GM19351 (cell line): Measurements from ENCODE around the gene CRYBB2.
"Not testable (repeated sequence)": the region's sequence is repeated elsewhere in the genome, so short reads cannot be mapped to it uniquely, and the experiment has no call there.

Experiments
- ATAC-seq: cut with Tn5 transposase; IDR thresholded peaks from one replicate; pipeline ENCODE4 v1.9.1; 2021; ENCODE audit warnings: mild to moderate bottlenecking, moderate library complexity; ENCODE audit not compliant: unreplicated experiment

The CRYBB2 gene, protein sequence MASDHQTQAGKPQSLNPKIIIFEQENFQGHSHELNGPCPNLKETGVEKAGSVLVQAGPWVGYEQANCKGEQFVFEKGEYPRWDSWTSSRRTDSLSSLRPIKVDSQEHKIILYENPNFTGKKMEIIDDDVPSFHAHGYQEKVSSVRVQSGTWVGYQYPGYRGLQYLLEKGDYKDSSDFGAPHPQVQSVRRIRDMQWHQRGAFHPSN

DNA sequence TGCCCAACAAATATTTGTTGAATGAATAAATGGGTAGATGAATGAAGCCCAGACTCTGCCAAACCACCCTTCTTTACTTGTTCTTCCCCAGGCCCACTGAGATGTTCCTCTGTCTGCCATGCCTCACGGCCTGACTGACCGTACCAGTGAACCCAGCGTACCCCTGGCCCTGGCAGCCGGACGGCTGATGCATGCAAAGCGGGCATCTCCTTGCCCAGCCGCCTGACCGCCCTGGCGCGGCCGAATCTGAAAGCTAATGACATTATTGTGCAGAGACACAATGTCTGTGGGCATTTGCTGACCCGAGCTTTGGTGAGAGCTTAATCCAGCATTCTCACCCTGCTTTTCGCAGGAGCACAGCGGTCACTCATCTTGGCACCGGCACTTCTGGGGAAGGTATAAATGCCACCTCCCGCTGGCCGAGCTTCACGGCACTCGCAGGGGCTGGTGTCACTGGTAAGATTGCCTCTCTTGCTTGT lies at the start of gene CRYBB2:
CRYBB2 (plus strand) TSS at position 429 of the 479 bp plus-strand sequence. CDS start 1,791 bp downstream, outside the sequence.
- ATAC-seq, result no peak

DNA sequence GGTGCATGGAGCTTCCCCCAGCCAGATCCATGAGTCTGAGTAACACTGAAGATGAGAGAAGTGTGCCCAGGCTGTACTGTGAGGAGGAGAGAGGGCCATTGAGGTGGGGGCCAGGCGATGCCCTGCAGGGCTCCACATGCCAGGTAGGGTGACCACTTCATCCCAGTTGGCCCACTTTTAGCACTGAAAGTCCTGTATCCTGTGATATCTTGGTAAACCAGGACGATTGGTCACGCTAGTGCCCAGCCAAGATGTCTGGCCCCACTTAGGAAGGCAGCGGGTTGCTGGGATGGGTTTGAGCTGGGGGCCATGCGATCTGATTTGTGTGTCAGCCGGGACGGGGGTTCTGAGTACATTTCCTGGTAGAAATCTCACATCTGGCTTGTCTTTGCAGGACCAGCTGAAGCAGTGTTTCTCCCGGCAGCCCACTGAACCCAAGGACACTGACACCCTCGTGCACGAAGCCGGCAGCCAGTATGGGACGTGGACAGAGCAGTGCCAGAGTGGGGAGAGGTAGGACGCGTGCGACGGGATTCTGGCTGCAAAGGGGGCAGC lies 48.9 kb upstream of the CRYBB2 start:
- ATAC-seq, result no peak

DNA sequence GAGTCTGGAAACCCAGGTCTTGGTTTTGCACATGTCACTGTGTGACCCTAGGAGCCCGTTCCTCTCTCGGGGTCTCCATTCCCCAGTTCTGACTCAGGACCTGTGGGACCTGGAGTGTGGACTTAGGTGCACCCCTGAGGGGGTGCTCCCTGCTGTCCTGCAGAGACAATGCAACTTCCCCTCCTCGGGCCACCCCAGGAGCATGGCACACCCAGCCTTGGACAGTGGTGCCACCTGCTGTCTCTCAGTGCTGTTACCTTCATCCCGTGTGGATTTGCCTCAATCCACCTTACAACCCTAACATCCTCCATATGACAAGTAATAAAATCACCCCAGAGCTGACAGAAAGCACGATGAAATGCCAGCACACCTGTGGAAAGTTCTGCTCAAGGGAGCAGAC lies 47.3 kb upstream of the CRYBB2 start:
- ATAC-seq, result no peak

DNA sequence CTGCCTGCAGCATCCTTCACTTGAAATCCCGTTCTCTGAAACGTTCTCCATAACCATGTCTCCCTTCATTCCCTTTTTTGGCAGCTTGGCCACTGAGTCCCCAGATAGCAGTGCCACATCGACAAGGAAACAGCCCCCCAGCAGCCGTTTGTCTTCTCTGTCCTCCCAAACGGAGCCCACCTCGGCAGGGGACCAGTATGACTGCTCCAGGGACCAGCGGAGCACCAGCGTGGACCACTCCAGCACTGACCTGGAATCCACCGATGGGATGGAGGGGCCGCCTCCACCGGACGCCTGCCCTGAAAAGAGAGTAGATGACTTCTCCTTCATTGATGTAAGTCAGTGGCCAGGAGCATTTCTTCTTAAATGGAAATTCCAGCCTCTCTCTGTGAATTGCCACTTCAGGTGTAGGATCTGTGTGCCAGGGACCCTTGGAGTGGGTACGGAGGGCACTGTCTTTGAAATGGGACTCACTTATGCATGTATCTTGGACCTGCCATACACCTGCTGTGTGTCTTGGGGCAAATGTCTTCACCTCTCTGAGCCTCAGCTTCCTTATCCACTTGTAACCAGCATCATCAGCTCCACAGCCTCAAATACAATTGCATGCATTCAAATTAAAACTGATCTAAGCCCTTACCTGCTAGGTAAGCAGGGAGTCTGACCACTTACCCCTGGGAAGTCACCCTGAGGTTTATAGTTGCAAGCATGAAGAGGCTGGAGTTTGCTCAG lies 45.1 kb upstream of the CRYBB2 start:
- ATAC-seq, result no peak

DNA sequence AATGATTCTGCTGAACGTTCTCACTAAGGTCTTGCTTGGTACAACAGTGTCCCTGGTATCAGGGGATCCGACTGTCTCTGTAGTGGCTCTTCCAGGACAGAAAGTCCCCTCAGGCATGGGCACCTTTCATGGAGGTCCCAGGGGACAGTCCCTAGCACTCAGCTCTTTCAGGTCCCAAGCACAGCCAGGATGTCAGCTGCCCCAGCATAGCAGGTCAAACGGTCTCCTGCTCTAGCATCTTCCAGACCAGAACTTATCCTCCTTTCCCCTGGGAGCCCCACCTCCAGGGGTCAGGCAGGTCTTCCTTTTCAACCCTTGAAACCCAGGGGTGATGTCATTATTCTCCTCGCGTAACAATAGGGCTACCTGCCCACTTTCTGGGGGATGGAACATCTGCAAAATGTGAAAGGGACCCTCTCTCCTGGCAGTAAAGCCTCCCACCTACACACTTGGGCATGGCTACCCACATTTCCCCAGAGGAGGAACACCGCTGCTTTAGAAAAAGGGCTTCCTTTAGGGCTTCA lies 44.5 kb upstream of the CRYBB2 start:
- no peak for ATAC-seq

DNA sequence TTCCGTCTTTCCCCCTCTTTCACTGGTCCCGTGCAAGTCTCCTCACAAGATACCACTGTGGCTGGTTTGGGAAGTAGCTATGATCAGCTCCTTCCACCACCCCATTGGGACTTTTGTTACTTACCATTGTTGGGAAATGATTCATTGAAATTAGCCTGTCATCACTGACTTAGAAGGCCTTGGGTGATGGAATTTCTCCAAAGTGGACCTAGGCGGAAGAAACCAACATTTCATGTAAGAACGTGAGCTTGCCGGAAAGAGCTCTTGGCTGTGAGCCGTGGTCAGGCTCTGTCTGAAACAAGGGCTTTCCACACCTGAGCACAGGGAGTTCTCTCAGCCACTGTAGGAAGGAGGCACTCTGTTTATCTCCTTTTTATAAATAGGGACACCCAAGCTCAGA lies 43.3 kb upstream of the CRYBB2 start:
- no peak for ATAC-seq

DNA sequence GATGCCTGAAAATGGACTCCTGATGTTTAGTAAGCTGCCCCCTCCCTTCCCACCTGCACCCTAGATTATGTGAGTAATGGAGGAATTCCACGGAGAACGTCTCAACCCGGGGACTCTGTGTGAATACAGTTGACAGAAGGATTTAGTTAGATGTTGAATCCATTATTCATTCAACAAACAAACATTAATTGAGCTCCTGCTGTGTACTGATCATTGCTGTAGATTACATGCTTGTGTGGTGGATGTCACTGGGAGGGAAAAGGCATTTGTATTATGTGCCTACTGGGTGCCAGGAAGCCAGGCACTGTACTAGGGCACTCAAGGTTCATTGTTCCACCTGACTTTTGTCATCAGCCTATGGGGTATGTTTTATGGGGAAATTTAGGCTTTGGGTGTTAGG lies 42.6 kb upstream of the CRYBB2 start:
- no peak for ATAC-seq

DNA sequence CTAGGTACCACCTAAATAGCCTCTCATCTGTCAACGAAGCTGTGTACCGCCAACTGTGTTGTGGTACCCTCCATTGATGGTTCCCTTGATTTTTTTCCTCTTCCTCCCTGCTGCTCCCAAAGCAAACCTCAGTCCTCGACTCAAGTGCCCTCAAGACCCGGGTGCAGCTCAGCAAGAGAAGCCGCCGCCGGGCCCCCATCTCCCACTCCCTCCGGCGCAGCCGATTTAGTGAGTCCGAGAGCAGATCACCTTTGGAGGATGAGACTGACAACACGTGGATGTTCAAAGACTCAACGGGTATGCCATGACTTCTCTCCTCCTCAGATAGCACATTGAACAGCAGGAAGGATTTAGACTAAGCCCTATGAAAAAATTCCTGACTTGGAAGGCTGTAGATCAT lies 42.2 kb upstream of the CRYBB2 start:
- no peak for ATAC-seq

DNA sequence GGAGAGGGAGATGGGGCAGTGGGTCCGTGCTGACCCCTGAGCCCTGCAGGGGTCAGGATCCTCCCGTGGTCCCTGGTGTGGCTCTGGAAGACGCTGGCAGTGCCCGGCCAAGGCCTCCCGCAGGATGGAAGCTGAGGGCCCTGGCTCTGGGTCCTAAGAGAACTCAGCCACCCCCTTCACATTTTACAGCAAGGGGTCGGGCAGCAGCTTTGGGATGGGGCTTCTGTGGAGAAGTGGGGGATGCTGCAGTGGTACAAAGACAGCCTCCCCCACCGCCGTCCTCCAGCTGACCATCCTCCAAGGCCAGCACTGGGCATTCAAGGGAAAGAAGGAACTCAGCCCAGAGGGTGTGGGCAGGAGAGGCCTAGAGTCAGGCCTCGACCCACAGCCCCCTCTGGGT lies 41.5 kb upstream of the CRYBB2 start:
- ATAC-seq, result no peak

DNA sequence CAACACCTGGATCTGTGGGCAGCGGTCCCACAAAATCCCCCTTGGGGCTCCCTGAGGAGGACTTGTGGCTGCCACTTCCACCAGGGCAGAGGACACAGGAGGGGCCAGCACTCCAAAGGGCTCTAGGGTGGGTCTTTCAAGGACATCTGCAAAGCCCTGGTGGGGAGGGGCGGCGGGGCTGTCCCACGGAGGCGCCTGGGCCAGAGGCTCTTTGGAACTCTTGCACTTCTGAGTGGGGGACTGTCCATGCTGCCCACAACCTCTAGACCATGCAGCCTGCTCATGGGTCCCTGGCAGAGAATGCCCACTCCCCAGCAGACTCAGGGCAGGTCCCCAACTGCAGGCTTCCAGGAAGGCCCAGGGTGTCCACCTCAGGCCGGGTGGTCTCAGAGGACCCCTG lies 41.1 kb upstream of the CRYBB2 start:
- ATAC-seq, result not testable (repeated sequence)

DNA sequence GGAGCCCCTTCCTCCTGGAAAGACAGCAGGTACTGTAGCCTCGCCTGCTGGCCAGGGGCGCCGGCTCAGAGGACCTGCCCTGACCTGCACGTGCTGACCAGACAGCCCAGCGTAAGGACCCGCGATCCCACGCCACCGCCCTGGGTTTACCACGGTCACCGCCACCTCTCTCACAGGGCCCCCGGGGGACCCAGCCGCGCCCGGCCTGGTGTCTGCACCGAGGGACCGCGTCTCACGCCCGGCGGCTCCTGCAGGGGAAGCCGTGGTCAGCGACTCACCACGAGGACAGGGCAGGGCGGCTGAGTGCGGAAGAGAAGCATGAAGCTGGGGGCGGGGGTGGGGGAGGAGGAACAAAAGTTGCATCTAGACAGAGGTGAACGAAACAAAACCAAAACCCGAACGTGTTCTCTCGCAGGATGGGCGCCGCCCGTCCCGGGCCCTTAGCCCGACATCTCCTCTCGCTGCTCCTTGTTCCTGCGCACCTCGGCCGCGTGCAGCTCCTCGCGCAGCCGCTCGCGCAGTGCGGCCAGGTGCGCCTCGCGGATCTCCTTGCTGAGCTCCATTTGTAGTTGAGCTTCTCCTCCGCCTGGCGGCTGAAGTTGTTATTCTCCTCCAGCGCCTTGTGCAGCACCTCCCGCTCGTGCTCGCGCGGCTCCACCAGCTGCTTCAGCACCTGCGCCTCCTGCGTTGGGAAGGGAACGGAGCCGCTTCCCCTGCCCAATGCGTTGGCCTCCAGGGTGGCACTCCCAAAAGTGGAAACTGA lies 40.4 kb upstream of the CRYBB2 start:
- ATAC-seq, result not testable (repeated sequence)

DNA sequence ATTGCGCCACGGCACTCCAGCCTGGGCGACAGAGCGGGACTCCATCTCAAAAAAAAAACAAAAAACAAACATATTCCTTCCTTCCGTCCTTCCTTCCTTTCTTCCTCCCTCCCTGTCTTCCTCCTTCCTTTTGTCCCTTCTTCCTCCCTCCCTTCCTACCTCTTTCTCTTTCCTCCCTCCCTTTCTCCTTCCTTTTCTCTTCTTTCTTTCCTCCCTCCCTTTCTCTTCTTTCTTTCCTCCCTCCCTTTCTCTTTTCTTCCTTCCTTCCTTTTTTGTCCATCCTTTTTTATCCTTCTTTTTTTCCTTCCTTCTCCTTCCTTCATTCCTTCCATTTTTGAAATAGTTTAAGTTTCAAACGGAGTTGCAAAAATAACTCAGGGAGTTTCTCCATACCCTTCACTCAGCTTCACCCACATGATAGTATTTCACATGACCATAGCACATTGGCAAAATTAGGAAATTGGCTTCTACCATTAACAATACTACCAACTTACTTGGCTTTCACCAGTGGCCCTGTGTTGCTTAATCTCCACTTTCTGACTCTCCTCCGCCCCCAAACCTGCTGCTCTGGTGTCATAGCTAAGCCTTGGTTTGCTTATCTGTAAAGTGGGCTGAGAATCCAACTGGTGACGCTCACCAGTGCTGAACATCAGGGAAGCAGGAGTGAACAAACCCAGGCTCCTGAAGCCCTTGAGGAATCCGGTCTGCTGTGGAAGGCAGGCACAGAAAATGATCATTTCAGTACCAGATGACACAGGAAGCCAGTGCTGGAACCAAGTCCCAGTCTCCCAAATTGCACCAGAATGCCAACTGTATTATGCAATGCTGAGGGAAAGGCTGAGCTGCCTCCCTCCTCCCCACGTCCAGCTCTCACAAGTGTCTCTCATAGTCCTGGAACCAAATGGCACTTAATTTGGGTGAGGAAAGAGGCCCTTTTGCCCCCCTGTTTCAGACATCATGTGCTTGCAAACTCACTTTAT lies 37.0 kb upstream of the CRYBB2 start:
- ATAC-seq, result no peak

DNA sequence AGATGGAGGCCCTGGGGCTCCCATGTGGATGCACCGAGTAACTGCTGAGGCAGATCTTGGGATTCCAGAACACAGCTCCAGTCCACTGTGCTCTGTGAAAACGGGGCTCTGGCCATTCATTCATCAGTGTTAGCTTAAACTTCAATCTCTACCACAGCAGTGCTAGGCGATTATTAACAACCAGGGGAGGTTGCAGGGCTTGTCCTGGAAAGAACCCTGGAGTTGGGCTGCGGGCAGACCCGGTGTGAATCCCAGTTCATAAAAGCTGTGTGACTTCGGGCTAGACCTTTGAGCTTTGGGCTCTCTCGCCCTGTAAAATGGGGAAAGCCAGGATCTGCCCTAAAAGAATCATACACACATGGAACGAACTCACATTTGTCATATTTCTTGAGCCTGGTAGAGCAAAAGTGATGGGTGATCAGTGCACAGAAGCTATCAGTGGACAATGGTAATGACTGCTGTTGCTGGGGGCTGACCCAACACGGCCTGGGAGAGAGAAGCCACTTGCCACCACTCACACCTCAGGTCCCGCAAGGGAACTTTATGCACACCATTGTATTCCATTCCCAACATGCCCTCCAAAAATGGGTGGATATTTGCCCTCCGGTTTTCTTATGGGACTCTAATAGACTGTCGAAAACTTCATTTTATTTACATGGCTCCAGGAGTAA lies 35.4 kb upstream of the CRYBB2 start:
- no peak for ATAC-seq

DNA sequence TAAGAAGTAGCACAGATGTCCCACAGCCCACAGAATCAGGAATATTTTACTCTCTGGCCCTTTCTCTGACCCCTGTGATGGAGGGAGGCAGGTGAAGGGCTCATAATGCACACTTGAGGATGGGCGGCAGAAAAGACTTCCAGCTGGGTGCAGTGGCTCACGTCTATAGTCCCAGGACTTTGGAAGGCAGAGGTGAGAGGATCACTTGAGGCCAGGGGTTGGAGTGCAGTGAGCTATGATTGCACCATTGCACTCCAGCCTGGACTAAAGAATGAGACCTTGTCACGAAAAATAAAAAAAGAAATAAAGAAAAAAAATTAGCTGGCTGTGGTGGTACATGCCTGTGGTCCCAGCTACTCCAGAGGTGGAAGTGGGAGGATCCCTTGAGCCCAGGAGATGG lies 33.3 kb upstream of the CRYBB2 start:
- no peak for ATAC-seq

DNA sequence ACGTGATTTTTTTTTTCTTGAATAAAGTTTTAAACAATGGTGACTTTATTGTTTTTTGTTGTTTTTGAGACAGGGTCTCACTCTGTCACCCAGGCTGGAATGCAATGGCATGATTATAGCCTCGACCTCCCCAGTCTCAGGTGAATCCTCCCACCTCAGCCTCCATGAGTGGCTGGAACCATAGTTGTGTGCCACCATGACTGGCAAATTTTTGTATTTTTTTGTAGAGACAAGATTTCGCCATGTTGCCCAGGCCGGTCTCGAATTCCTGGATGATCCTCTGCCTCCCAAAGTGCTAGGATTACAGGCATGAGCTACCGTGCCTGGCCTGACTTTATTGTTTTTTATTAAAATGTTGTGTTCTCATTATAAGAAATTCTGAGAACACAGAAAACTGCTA lies 32.0 kb upstream of the CRYBB2 start:
- no peak for ATAC-seq

DNA sequence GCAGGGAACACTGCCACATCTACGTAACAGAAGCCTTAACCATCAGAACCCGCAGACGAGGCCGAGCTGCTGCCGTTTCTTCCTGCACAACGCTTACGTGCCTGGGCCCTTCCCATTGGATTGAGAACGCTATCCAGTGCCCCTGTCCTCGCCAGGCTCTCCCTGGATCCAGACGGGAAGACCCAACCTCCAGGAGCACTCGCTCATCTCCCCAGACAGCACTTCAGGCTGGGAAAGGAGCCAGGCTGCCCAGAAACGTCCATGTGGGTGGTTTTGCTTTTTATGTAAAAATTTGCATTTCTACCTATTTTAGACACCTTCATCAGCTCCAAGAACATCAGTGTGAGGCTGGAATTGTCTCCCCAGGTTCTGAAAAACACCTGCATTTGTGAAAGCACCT lies 27.0 kb upstream of the CRYBB2 start:
- no peak for ATAC-seq

DNA sequence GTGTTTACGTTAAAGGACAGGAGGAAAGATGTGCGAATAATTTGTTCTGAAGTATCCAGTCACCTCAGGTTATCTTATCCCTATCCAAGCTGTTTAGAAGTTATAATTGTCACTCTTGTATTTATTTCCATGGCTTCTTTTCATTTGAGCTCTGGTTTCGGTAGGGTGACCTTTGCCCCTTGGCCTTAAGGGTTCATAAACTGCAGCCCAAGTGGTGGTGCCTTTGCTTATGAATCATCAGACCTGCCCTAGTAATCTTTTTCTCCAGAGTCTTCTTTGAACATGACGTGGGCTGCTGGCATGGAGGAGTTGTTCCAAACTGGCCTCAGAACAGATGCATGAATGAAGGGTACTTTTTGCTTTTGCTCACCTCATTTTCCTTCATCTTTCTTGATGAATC lies 26.3 kb upstream of the CRYBB2 start:
- no peak for ATAC-seq

DNA sequence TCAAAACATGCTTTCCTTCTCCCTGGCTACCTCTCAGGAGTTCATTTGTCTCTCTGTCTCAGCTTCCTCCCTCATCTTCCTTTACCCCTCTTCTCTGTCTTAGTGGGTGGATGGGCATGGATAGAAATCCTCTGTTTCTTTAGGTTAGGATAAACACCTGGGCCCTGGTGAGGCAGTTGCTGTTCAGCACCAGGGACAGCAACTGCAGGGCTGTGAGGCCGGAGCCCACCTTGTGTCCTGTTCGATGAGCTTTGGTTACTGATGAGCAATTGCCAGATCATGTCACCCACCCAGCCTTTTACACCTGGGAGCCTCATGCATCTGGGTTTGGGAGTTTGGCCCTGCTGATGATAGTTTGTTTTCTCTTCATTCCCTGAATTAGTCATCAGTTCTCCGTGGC lies 25.9 kb upstream of the CRYBB2 start:
- ATAC-seq, result no peak

DNA sequence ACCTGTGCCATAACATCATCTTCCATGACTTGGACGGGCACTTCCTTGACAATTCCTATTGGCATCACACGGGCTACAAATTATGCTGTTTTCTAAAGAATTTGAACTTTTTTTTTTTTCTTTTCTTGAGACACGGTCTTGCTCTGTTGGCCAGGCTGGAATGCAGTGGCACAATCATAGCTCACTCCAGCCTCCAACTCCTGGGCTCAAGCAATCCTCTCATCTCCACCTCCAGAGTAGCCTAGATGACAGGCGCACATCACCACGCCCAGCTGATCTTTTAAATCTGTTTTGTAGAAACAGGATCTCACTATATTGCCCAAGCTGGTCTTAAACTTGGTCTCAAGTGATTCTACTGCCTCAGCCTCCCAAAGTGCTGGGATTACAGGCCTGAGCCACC lies 23.1 kb upstream of the CRYBB2 start:
- ATAC-seq, result no peak

DNA sequence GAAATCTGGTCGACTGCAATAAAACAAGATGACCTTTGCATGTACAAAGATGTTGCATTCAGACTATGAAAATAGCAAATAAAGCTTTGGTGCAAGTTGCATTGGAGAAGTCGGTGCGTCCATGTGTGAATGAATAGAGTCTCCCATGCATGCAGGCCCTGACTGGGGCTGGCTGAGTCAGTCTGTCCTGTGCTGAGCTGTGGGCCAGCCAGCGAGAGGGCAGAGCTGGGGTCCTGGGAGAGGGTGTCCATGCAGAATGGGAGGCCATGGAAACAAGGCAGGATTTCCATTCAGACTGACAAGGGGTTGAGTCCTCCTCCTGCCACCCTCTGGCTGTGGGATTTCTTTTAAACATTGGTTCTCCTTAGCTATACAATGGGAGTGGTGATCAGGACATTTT lies 22.1 kb upstream of the CRYBB2 start:
- ATAC-seq, result no peak
